D721Med (cell line): Measurements from ENCODE around the gene ZNF76.

Experiments used
- DNase-seq: peaks from one replicate; pipeline ENCODE4 v3.0.0; 2011; ENCODE audit warnings: low spot score; ENCODE audit not compliant: insufficient read length
- FAIRE-seq: peaks from 2 replicates; lab custom pipeline; 2011; peaks lifted over from hg19 to GRCh38; lab: Jason Lieb, UNC
- CTCF ChIP-seq: IDR thresholded peaks from 2 replicates; pipeline ENCODE4 v1.5.1; 2012; ENCODE audit warnings: mild to moderate bottlenecking, control low read depth; ENCODE audit not compliant: insufficient read depth; ENCODE audit errors: missing control alignments

Gene ZNF76

GRCh38 chr6:35259194-35259947, at the start of gene ZNF76:
TSS of gene ZNF76 (plus strand) at chr6:35259735. CDS start at chr6:35281152, 21,417 bp downstream.
- no peak for TF ChIP-seq CTCF
- FAIRE-seq, result no peak
- peak; percentile 76 for DNase-seq

GRCh38 chr6:35213298-35213791, 46.2 kb upstream of the ZNF76 start:
- TF ChIP-seq CTCF, result no peak
- FAIRE-seq (no peak), DNase-seq (peak; percentile 63)

- DNase-seq (peak; percentile 82), FAIRE-seq (no peak)
- TF ChIP-seq CTCF, result no peak
Observed at GRCh38 chr6:35213824-35214756, 45.4 kb upstream of the ZNF76 start, which contains the start of gene SCUBE3. TSS of gene SCUBE3 (plus strand) at chr6:35213956. CDS start at chr6:35214419, 463 bp downstream.

GRCh38 chr6:35214869-35215664, 44.5 kb upstream of the ZNF76 start:
- TF ChIP-seq CTCF, result no peak
- FAIRE-seq, result no peak
- DNase-seq, result no peak

- no peak for DNase-seq
- no peak for TF ChIP-seq CTCF
- no peak for FAIRE-seq
Observed at GRCh38 chr6:35215665-35216411, 43.7 kb upstream of the ZNF76 start.

GRCh38 chr6:35216412-35216732, 43.2 kb upstream of the ZNF76 start:
- FAIRE-seq, result no peak
- TF ChIP-seq CTCF, result no peak
- DNase-seq, result no peak
